ENCODE data around the gene C5AR1. TPM values are rescaled to one million over a fixed set of nuclear protein-coding genes. Genes with fewer than 3 reads are reported as not detected.
"Not testable (repeated sequence)": the region's sequence is repeated elsewhere in the genome, so short reads cannot be mapped to it uniquely, and the experiment has no call there.

C5AR1 gene
- total RNA-seq, 2 donors from 2014 or later, result 1.6 to 4.6 TPM

DNA sequence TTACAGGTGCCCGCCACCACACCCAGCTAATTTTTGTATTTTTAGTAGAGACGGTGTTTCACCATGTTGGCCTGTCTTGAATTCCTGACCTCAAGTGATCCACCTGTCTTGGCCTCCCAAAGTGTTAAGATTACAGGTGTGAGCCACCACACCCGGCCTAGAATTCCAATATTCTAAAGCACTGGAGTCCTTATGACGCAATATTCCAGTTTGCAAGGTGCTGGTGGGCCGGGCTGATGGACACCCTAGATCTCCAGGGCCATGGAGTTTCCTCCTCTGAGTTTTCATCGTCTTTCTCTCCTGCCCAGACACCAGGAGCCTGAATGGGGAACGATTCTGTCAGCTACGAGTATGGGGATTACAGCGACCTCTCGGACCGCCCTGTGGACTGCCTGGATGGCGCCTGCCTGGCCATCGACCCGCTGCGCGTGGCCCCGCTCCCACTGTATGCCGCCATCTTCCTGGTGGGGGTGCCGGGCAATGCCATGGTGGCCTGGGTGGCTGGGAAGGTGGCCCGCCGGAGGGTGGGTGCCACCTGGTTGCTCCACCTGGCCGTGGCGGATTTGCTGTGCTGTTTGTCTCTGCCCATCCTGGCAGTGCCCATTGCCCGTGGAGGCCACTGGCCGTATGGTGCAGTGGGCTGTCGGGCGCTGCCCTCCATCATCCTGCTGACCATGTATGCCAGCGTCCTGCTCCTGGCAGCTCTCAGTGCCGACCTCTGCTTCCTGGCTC lies 31.0 kb downstream of the C5AR1 start:
- H3K36me3 ChIP-seq, result no peaks in the 10 kb centered on the region
- H3K9me3 ChIP-seq, result no peaks in the 10 kb centered on the region
- DNase-seq (ENCODE audit: low spot score), result no peak
- no peak overlapping the region for H3K4me3 ChIP-seq
- TF ChIP-seq, protein P1, sequence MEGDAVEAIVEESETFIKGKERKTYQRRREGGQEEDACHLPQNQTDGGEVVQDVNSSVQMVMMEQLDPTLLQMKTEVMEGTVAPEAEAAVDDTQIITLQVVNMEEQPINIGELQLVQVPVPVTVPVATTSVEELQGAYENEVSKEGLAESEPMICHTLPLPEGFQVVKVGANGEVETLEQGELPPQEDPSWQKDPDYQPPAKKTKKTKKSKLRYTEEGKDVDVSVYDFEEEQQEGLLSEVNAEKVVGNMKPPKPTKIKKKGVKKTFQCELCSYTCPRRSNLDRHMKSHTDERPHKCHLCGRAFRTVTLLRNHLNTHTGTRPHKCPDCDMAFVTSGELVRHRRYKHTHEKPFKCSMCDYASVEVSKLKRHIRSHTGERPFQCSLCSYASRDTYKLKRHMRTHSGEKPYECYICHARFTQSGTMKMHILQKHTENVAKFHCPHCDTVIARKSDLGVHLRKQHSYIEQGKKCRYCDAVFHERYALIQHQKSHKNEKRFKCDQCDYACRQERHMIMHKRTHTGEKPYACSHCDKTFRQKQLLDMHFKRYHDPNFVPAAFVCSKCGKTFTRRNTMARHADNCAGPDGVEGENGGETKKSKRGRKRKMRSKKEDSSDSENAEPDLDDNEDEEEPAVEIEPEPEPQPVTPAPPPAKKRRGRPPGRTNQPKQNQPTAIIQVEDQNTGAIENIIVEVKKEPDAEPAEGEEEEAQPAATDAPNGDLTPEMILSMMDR (IDR thresholded peaks at IDR 0.05), result no peak
- TF ChIP-seq POLR2A (IDR thresholded peaks at IDR 0.05) (no peak), POLR2AphosphoS5 (IDR thresholded peaks at IDR 0.05) (no peak)
- WGBS, result 93% methylated on average over 27 of the region's 29 CpGs
- H3K4me1 ChIP-seq (replicated peaks), result no peaks in the 10 kb centered on the region
- H3K27ac ChIP-seq, result no peak overlapping the region
- H3K27me3 ChIP-seq (replicated peaks; ENCODE audit: insufficient read depth), result no peaks in the 10 kb centered on the region
- intact Hi-C loops (cut with DNase I), result no loop called here

DNA sequence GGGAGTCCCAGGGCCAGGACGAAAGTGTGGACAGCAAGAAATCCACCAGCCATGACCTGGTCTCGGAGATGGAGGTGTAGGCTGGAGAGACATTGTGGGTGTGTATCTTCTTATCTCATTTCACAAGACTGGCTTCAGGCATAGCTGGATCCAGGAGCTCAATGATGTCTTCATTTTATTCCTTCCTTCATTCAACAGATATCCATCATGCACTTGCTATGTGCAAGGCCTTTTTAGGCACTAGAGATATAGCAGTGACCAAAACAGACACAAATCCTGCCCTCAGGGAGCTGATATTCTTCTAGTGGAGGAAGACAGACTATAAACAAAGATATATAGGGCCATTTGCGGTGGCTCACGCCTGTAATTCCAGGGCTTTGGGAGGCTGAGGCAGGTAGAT lies 32.1 kb downstream of the C5AR1 start:
- no peak for DNase-seq (ENCODE audit: low spot score)
- WGBS, result 89% methylated on average over 4 of the region's 4 CpGs
- H3K9me3 ChIP-seq, result no peaks in the 10 kb centered on the region
- intact Hi-C loops (cut with DNase I), result no loop called here
- H3K27ac ChIP-seq, result no peak overlapping the region
- no peak for TF ChIP-seq POLR2A (IDR thresholded peaks at IDR 0.05)
- no peak for TF ChIP-seq POLR2AphosphoS5 (IDR thresholded peaks at IDR 0.05)
- TF ChIP-seq, protein P1 (IDR thresholded peaks at IDR 0.05), result no peak
- H3K4me1 ChIP-seq (replicated peaks), result no peaks in the 10 kb centered on the region
- no peaks in the 10 kb centered on the region for H3K27me3 ChIP-seq (replicated peaks; ENCODE audit: insufficient read depth)
- no peaks in the 10 kb centered on the region for H3K36me3 ChIP-seq
- no peak overlapping the region for H3K4me3 ChIP-seq

DNA sequence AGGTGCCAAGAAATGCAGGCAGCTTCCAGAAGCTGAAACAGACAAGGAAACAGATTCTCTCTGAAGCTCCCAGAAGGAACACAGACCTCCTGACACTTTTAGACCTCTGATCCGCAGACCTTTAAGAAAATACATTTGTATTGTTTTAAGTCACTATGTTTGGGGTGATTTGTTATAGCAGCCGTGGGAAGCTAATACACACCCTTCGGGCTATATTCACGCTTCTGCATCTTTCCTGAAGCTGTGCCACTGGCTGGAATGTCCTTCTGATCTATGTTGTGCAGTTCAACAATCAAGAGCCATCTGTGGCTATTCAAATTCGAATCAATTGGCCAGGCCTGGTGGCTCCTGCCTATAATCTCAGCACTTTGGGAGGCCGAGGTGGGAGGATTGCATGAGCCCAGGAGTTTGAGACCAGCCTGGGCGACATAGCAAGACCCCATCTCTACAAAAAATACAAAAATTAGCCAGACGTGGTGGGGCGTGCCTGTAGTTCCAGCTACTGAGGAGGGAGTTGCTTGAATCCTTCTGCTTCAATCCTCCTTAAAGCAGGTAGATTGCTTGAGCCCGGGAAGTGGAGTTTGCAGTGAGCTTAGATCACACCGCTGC lies 33.6 kb downstream of the C5AR1 start:
- H3K9me3 ChIP-seq, result no peaks in the 10 kb centered on the region
- H3K27ac ChIP-seq, result no peak overlapping the region
- DNase-seq (ENCODE audit: low spot score), result no peak
- H3K4me3 ChIP-seq, result no peak overlapping the region
- no peaks in the 10 kb centered on the region for H3K36me3 ChIP-seq
- WGBS, result 86% methylated on average over 11 of the region's 11 CpGs
- TF ChIP-seq, protein P1 (IDR thresholded peaks at IDR 0.05), result no peak
- TF ChIP-seq POLR2A (IDR thresholded peaks at IDR 0.05), result no peak
- no peak for TF ChIP-seq POLR2AphosphoS5 (IDR thresholded peaks at IDR 0.05)
- H3K4me1 ChIP-seq (replicated peaks), result no peaks in the 10 kb centered on the region
- H3K27me3 ChIP-seq (replicated peaks; ENCODE audit: insufficient read depth), result no peaks in the 10 kb centered on the region
- intact Hi-C loops (cut with DNase I), result no loop called here

DNA sequence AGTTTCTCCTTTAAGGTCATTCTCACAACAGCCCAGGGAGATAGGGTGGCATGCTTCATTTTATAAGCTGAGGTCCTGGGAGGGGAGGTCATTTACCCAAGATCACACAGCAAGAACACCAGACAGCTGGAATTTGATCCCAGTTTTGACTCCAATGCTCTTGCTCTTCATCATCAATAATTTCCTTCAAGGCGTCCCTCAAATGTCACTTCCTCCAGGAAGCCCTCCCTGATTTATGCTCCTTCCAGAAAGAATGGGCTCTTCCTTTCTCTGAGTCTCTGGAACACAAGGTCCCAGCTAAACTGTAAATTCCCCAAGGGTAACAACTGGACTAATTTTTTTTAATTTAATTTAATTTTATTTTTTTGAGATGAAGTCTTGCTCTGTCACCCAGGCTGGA lies 34.8 kb downstream of the C5AR1 start:
- Histone ChIP-seq H3K27ac (no peak overlapping the region), H3K27me3 (replicated peaks; ENCODE audit: insufficient read depth) (no peaks in the 10 kb centered on the region), H3K9me3 (no peaks in the 10 kb centered on the region), H3K36me3 (no peaks in the 10 kb centered on the region), H3K4me3 (no peak overlapping the region), H3K4me1 (replicated peaks) (no peaks in the 10 kb centered on the region)
- intact Hi-C loops (cut with DNase I), result no loop called here
- WGBS, result 88% methylated on average over 1 of the region's 1 CpG
- DNase-seq (ENCODE audit: low spot score), result no peak
- TF ChIP-seq POLR2AphosphoS5 (IDR thresholded peaks at IDR 0.05) (no peak), POLR2A (IDR thresholded peaks at IDR 0.05) (no peak)
- TF ChIP-seq, protein P1 (IDR thresholded peaks at IDR 0.05), result no peak

DNA sequence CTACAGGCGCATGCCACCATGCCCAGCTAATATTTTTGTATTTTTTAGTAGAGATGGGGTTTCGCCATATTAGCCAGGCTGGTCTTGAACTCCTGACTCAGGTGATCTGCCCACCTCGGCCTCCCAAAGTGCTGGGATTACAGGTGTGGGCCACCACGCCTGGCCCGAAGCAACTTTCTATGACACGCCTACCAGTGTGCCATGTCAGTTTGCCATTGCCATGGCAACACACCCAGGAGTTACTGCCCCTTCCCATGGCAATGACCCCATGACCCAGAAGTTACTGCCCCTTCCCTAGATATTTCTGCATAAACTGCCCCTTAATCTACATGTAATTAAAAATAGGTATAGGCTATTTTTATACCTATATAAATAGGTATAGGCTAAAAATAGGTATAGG lies 36.4 kb downstream of the C5AR1 start:
- DNase-seq (ENCODE audit: low spot score); H3K9me3 ChIP-seq; H3K4me3 ChIP-seq; H3K27ac ChIP-seq; H3K36me3 ChIP-seq; intact Hi-C loops (cut with DNase I); H3K4me1 ChIP-seq (replicated peaks); H3K27me3 ChIP-seq (replicated peaks; ENCODE audit: insufficient read depth): not testable (repeated sequence)
- 90% methylated on average over 6 of the region's 6 CpGs for WGBS

All from prostate gland (tissue), 2 donors.